Panc1 (cell line): Measurements from ENCODE around the gene SLC4A9.

ENCODE experiments used
- CTCF ChIP-seq: fragments of 450-650 bp; IDR thresholded peaks from 2 replicates; pipeline ENCODE4 v1.5.1; 2017; ENCODE audit warnings: mild to moderate bottlenecking
- POLR2AphosphoS5 ChIP-seq: IDR thresholded peaks from 2 replicates; pipeline ENCODE4 v1.6.1; 2012; ENCODE audit warnings: mild to moderate bottlenecking, low read depth, low read length, moderate library complexity

GRCh38 chr5:140322751-140323731 is 37.0 kb upstream of the SLC4A9 start:
- TF ChIP-seq CTCF (no peak), POLR2AphosphoS5 (no peak)
